Activated naive CD4-positive, alpha-beta T cell treated with anti-CD3 and anti-CD28 coated beads, Interleukin-2, amount 50 U/mL, for 16 hours (primary cell): Measurements from ENCODE around the gene LBHD1.
"Not testable (repeated sequence)": the region's sequence is repeated elsewhere in the genome, so short reads cannot be mapped to it uniquely, and the experiment has no call there.

Experiments used
- DNase-seq: peaks from one replicate; pipeline ENCODE4 v3.0.0-alpha.2; 2020

LBHD1 gene

DNA sequence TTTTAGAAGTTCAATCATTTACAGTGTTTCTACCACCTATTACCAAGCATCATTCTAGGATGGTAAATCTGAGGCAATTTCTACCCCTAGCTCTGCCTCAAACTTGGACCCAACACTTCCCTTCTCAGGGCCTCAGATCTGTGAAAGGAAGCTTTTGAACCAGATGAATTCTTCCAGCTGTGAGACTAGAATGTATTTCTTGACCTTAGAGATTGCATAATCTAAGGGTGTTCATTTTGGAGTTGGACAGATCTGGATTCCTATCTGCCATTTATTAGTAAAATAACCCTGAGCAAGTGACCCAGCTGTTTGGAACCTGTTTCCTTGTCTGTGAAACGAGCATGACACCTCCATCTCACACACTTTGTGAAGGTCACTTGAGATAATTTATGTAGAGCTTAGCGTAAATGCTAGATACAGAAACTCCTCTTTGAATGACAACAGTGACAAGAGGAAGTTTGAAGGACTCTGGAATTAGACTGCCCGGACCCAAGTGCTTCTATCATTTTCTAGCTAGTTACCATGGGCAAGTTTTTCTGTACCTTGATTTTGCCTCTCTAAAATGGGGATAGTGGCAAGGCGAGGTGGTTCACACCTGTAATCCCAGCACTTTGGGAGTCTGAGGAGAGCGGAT, 15.2 kb downstream of the LBHD1 start:
- DNase-seq: no peak

DNA sequence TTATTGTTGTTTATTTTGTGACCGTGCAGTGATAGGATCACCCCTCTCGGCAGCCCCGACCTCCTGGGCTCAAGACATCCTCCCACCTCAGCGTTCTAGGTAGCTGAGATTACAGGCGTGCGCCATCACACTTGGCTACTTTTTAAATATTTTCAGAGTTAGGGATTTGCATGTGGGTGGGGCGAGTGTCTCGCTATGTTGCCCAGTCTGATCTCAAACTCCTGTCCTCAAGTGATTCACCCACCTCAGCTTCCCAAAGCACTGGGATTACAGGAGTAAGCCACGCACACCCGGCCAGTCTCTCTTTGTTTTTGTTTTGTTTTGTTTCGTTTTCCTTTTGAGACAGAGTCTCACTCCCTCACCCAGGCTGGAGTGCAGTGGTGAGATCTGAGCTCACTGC, 17.8 kb downstream of the LBHD1 start:
- no peak for DNase-seq

DNA sequence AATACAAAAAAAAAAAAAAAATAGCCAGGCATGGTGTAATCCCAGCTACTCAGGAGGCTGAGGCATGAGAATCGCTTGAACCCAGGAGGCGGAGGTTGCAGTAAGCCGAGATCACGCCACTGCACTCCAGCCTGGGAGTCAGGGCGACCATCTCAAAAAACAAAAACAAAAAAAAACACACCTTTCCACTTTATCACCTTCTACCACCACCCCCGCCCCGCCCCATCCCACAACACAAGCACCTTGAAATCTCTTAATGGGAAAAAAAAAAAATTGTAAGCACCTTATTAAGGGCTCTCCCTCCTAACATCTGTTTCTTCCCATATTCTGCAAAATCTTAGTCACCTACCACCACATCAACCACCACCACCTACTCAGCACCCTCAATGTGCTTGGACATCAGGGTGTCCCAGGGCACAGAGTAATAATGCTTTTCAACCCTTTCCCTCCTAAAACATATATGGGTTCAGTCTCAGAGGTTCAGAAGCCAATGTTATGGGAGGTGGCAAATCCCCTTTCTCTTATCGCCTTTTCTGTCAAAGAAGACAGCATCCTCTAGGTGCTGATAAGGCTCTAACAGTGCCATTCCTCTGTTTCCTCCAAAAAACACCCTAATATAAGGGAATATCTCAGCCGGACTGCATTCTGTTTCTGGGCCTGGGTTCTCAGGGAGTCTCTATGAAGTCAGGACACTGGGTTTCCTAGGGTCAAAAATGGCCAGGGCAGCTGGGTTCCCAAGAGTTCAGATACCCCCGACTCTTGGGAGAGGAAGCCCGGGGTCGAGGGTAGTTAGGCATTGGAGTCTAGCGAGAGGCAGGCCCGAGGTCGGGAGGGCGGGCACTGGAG, 19.7 kb downstream of the LBHD1 start:
- no peak for DNase-seq

DNA sequence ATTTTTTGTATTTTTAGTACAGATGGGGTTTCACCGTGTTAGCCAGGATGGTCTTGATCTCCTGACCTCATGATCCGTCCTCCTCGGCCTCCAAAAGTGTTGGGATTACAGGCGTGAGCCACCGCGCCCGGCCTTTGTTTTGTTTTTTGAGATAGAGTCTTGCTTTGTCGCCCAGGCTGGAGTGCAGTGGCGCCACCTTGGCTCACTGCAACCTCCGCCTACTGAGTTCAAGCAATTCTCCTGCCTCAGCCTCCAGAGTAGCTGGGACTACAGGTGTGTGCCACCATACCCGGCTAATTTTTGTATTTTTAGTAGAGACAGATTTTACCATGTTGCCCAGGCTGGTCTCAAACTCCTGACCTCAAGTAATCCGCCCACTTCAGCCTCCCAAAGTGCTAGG, 21.8 kb downstream of the LBHD1 start:
- not testable (repeated sequence) for DNase-seq

DNA sequence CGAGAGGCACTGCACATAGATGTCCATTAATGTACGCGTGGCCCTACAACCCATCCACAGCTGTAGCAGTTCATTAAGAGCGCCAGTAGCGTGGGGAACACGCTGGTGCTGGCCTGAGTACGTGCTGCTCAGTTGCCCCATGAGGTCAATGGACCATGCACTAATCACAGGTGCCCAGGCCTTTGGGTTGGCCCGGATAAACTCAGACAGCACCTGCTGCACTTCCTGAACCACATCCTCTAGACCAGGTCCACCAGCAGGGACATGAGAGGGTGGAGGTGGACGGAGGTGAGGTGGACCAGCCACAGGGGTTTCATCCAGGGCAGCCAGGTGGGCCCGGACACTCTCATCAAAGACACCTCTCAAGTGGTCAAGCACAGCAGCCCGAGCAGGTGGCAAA, 22.6 kb downstream of the LBHD1 start:
- no peak for DNase-seq

DNA sequence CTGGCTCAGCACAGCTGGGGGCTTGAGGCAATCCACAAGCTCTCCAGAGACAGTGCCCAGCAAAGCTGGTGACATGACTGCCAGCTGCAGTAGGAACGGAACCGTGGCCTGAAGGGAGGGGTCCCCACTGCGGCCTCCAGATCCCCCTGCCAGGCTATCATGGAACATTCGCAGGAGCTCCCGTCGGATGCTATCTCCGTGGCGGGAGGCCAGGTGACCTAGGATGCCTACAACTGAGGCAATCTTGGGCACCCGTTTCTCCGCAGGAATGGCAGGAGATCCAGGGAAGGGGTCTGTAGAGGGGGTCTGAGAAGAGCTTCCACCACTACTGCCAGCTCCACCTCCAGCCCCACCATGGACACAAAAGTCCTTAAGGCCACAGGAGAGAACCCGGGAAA, 23.1 kb downstream of the LBHD1 start:
- DNase-seq: no peak

DNA sequence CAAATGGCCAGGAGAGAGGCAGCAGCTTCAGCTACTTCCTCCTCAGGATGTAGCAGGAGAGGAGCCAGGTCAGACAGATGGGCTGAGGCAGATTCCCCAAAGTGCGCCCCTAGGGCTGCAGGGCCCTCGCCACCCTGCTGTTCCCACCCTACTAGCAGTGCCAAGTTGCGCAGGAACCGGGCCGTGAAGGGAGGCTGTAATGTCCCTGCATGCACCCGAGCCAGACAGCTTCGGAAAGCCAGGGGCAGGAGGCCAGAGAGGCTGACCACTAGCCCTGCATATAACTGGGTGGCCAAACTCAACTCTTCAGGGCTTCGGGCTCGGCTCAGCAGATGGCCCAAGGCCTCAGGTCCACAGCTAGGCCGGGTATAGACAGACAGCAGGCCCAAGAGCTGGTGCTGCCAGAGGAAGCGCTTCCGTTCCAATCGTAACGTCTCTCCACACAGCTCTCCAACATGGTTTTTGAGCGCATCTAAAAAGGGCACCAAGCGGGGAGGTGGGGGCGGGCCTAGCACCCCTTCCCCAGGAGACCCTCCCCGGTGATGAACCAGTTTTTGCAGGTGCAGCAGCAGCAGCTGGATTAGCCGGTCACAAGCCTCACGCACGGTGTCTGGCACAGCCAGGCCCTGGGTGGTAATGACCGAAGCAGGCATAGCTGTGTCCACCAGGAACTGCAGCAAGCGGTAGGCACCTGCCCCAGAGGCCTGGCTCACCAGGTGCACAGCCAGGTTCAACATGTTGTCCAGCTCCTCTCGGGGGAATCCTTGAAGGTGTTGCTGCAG, 23.7 kb downstream of the LBHD1 start:
- DNase-seq: no peak

DNA sequence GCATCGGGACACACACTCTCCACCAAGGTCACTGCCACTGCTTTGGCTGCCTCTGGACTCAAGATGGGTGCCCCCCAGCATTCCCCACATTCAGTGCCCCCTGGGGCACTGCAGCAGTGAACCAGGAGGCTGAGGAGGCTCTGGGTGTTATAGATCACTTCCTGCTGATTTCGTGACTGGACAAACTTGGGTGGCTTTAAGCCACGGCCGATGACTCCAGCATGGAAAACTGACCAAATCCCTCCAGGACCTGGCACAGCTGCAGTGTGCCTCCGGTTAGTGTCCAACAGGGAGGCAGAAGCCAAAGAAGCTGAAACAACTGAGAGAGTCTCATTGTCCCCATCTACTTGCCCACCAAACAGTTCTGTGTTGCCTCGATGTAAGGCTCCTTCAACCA, 24.5 kb downstream of the LBHD1 start:
- no peak for DNase-seq

DNA sequence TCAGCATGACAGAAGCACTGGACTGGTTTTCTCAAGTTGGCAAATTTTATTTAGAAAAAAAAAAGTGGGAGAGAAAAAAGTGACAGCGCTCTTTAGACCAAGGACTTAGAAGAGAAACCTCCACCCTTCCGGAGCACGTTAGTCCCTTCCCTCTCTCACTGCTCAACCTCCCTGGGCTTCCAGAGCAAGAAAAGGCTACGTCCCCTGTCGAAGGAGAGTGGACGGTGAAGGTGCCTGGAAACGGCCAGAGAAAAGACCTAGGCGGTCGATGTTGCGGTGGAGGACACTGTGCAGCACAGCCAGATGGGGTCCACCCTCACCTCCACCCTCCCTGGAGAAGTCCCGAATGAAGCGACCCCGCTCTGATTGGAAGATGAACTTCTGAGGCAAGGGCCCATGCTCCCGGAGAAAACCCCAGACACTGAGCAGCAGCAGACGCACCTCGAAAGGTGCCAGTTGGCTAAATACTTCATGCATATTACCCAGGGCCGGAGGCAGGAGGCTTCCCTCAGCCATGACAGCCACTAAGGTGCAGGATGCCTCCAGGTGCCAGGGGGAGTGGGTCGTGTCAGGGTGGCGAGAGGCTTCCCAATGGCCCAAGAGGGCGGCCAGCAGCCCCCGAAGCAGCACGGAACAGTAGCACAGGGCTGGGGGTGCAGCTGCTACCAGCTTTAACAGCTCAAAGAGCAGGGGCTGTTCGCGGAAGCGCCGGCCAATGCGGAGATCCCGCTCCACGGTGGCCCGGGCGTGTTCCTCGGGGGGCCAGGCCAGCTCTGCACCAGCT, 25.1 kb downstream of the LBHD1 start:
- no peak for DNase-seq

DNA sequence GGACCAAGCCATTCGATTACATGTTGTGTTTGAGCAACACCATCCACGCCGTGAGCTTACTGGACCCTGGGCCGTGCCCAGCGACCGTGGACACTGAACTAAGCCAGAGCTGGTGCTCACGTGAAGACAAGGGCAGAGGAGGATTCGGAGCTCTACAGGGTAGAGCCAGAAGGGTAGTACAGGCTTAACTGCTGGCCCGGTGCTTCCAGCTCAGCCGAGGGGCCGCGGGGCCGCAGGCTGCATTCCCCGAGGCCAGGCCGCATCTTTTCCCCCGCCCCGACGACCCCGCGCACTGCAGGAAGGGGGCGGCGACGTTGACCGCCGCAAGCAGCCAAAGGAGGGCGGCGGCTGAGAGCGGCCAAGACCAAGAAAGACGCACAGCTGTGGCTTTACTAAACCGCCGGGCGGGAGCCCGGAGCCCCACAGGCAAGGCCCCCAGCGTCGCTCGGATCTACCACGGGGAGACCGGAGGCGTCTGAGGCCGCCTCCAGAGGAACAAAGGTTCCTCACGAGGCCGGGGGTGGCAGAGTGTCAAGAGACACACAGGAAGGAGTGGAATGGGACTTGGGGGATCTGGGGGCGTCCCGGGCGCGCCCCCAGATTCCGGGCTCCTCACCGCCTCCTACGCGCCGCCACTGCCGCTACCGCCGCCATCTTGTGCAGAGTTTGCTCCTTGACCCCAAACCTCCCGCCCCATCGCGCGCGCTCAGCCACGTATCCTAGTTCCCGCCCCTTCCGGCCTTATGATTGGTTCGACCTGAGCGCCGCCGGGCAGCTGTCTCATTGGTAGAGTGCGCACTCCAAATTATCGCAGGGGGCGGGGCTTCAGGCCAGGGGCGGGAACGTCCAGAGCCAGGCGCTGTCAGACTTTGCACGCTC, 25.9 kb downstream of the LBHD1 start, which contains the start of gene GANAB:
Gene GANAB (minus strand): TSS at position 668 of the 879 bp plus-strand sequence. CDS start 14 bp downstream, at position 654.
- peak; percentile 99 for DNase-seq

DNA sequence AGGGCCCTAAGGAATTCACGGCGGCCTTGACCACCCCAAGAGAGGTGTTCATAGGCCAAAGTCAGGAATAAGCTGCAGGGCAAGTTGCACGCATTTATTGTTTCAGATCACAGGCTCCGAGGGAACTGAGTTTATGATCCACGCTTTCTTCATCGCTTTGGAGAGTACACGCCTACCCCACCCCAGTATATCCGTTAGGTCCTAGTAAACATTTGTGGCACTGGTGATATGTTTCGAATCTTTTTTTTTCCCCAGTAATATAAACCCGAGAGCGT, 26.5 kb downstream of the LBHD1 start:
- no peak for DNase-seq

DNA sequence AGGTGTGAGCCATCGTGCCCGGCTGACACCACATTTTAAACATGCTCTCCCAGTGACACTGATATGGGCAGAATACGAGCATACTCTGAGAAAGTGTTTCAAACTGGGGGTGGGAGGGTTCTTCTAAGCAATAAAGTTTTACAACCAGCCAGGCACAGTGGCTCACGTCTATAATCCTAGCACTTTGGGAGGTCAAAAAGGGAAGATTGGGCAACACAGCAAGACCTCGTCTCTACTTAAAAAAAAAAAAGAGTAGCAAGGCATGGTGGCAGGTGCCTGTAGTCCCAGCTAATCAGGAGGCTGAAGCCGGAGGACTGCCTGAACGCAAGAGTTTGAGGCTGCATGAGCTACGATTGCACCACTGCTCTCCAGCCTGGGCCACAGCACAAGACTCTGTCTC, 27.8 kb downstream of the LBHD1 start:
- DNase-seq: no peak

DNA sequence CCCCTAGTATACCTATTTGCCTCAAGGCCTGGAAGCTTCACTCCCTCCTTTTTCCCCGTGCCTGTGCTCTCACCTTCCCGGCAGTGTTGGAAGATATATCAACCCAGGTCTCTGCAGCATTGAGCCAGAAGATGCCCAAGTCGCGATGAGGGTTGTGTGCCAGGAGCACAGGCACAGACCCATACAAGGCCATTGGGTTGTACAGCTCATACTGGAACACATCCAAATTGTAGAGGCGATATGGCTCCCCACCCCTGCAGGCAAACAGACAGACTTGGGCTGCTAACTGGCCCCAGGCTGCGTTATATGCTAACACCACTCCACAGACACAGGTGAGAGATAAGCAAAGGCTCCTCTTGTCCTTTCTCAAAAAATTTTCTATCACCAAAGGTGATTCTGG, 39.6 kb downstream of the LBHD1 start:
- DNase-seq: no peak

DNA sequence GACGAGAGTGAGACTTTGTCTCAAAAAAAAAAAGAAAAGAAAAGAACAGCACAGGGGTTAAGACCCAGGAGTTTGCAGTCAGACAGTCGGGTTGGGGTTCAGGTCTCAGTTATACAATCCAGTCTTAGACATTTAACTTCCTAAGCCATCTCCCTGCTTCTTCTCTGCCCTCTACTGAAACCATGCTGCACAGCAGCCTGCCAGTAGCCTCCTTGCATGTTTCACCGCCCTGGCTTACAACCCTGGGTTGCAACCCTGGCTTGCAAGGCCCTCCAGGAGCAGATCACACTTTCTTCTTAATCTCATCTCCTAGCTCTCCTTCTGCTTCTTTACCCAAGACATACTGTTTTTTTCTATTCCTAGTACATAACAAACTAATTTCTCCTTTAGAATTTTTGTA, 44.4 kb downstream of the LBHD1 start:
- no peak for DNase-seq

DNA sequence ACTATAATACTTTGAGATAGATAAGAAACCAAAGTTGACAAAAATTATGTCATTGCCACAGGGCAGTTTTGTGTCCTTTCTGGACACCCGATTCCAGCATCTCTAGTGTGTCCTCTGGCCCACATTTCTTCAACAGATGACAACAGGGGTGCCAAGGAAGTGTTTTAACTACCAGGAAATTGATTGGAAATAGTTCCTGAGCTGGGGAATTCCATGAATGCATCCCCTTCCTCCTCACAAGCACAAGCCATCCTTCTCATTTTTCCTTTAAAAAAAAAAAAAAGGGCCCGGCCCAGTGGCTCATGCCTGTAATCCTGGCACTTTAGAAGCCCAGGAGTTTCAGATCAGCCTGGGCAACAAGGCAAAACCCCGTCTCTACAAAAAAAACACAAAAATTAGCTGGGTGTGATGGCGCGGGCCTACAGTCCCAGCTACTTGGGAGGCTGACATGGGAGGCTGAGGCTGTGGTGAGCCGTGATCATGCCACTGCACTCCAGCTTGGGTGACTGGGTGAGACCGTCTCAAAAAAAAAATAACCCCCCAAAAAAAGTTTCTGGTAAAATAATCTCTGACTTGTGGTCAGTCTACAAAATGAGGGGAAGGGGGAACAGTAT, 49.5 kb downstream of the LBHD1 start:
- no peak for DNase-seq

DNA sequence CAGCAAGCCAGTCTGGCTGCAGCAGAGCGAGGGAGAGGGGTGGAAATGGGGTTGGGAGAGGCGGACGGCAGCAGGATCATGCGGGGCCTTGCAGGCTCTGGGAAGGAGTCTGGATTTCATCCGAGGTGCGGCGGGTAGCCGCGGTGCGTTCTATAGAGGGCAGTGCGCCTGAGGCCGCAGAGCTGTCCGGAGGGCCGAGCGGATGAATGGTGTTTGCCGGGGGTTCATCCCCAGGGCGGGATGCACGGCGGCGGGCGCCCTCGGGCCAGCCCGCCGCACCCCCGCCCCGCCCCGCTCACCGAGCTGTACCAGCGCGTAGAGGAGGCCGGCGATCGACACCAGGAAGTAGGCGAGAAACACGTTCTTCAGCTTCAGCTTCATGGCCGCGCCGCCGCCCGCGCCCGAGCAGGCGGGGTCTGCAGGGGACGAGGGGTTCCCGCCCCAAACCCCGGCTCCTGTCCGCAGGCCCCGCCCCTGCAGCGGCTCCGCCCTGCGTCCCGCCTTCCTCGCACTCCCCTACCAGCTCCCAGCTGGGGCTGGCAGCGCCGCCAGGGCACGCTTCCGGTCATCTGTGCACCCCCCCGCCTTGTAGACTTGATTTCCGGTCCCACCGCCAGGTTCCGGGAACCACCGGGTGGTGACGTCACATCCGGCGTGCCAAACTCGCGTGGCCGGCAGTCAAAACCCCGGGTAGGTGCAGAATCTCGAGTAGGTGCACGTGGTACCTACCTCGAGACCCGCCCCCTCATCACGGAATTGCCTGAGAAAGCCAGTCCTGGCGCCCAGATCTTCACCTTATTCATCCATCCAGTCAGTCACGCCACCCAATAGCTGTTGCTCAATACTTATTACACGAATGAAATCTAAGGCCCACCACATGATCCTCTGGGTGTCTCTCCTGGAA, 50.2 kb downstream of the LBHD1 start, which contains the start of gene B3GAT3:
Gene B3GAT3 (minus strand): TSS at position 420 of the 904 bp plus-strand sequence. CDS start 39 bp downstream, at position 381.
- peak; percentile 93 for DNase-seq

DNA sequence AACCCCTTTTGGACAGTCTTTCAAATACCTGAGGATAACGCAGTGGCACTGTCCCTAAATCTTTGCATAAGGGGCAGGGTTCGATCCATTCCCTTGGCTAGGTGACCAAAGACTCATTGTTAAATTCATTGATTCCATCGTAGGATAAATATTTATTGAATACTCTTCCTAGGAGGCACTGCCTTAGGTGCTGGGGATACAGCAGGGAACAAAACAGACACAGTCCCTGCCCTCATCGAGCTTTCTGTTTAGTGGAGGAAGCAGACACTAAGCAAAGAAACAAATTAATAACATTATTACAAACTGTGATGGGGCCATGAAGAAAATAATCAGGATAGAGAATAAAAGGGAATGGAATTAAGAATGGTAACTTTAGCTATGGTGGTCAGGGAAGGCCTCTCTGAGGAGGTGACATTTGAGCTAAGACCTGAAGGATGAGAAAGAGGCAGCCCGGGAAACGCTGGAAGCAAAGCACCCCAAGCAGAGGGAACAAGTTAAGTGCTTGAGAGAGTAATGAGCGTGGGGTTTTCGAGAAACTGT, 51.0 kb downstream of the LBHD1 start:
- DNase-seq: no peak

DNA sequence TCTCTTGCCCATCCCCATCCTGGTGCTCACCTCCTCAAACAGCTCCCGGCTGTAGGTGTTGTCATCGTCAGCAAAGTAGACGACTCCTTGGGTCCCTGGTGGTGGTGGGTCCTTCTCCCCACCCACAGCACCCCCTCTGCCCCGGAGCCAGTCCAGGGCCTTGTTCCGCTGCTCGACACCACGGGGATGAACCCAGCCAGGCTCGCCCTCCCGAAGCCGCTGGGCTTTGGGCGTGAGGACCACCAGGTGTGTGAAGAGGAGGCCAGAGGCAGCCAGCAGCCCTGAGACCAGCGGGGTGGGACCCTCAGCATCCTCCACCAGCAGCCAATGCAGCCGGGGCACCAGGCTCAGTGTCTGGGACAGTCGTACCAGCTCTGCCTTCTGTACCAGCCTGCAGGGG, 55.1 kb downstream of the LBHD1 start:
- not testable (repeated sequence) for DNase-seq

DNA sequence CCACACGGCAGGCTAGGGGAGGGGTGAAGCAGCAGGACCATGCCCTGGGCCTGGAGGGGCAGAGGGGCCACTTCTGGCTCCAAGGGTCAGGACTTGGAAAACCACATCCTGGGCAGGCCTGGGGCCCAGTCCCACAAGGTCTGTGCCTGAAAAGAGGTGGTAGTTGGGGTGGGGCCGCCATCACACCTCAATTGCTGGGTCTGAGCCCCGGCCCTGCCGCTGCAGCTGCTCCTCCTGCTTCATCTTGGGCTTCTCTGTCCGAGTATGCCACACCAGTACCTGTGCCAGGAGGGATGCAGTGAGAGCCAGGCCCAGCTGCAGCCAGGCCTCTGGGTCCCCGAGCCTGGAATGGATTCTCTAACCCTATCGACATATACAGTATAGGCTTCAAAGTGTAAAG, 56.5 kb downstream of the LBHD1 start:
- no peak for DNase-seq

DNA sequence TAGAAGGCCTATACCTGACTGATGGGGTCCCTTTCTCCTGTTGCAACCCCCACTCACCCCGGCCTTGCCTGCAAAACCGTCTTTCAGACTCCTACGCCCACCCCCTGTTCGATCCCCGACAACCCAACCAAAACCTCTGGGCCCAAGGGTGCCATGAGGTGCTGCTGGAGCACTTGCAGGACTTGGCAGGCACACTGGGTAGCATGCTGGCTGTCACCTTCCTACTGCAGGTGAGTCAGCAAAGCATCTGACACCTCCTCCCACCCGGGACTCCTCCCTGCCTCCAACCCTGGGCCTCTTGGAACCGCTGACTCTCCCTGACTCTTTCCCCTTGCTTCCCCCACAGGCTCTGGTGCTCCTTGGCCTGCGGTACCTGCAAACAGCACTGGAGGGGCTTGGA, 57.8 kb downstream of the LBHD1 start:
- peak; percentile 56 for DNase-seq
